ENCODE results near the gene ADRA1B.

Gene ADRA1B

DNA sequence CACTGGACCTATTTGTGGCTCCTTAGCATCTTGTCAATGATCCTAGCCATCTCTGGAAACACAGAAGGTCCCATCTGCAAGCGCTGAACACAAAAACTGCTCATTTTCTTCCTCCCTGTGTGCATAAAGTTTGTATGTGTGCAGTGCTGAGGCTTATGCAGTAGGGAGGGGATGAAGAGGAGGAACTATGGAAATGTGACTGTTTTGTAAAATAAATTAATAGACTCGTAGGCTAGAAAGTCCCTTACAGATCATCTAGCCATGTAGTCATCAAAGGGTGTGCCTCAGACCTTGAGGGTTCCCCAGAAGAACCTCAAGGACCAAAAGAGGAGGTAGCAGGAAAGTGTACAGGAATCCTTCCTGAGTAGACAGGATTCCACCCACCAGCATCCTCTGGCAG lies 34.3 kb upstream of the ADRA1B start:
- DNase-seq (ENCODE audit: extremely low read depth, low read depth): no peak
- TF ChIP-seq, protein P1, sequence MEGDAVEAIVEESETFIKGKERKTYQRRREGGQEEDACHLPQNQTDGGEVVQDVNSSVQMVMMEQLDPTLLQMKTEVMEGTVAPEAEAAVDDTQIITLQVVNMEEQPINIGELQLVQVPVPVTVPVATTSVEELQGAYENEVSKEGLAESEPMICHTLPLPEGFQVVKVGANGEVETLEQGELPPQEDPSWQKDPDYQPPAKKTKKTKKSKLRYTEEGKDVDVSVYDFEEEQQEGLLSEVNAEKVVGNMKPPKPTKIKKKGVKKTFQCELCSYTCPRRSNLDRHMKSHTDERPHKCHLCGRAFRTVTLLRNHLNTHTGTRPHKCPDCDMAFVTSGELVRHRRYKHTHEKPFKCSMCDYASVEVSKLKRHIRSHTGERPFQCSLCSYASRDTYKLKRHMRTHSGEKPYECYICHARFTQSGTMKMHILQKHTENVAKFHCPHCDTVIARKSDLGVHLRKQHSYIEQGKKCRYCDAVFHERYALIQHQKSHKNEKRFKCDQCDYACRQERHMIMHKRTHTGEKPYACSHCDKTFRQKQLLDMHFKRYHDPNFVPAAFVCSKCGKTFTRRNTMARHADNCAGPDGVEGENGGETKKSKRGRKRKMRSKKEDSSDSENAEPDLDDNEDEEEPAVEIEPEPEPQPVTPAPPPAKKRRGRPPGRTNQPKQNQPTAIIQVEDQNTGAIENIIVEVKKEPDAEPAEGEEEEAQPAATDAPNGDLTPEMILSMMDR (IDR thresholded peaks at IDR 0.05; ENCODE audit: low read depth, low read length): no peak

DNA sequence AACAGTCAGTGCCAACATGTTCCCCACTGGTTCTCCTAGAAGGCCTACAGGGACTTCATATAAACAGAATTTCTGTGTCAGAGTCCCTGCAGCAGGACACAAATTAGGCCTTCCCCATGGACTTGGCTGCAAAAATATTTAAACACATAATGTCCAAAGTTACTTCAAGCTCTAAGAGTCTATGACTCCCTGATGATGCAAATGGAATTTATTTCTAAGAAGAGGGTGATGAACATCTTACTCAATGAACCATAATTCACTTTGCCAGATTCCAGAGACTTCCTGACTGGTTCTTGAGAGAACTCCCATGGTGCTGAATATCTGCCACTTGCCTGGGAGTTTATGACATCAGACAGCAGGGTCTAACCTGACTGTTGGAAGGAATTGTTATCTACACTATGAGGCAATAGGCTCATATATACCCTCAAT lies 32.7 kb upstream of the ADRA1B start:
- TF ChIP-seq, protein P1 (IDR thresholded peaks at IDR 0.05; ENCODE audit: low read depth, low read length): no peak
- DNase-seq (ENCODE audit: extremely low read depth, low read depth): no peak

DNA sequence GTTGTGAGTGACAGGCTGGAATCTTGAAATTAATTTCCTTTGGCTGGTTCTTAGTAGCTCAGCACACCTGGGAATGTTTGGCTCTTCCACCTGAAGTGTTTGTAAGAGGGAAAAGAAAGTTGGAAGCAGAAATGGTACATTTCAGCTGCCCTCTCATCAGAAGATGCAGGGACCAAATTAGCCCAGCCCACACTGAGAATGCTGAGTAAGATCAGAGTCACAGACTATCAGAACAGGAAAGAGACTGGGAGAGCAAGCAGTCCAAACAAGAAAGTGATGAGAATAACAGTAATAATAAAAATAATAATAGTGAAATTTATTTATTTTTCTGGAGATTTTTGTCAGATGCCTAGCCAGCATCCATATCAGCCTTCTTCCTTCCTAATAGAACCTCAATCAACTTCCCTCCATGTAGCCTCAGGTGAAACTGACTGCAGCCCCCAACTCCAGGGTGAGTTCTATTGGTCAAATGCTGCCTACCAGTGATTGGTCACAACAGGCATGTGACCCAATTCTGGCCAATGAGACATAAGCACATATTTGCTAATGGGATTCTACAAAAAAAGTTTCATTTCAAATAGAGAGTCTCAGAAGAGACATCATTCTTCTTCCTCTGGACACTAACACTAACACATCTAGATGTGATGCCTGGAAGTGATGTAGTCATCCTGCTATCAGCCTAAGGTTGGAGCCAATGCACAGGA lies 31.2 kb upstream of the ADRA1B start:
- TF ChIP-seq, protein P1 (IDR thresholded peaks at IDR 0.05; ENCODE audit: low read depth, low read length): no peak
- DNase-seq (ENCODE audit: extremely low read depth, low read depth): no peak

DNA sequence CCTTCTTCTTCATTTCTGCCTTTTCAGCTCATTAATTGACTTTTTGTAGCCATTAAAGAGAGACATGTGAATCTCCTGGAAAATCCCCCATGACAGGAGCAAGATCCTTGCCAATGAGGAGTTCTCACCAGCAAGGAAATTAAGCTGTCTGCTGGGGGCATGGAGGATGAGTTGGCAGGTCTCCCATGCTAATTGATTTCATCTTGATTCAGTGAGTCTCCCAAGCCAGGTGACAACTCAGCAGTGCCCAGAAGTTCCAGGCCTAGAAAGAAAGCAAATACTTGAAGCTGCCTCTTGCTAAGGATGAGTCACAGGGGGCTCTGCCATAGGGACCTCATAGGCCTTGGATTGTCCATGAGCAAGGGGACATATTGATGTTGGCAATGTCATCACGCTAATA lies 30.0 kb upstream of the ADRA1B start:
- TF ChIP-seq, protein P1 (IDR thresholded peaks at IDR 0.05; ENCODE audit: low read depth, low read length): no peak
- no peak for DNase-seq (ENCODE audit: extremely low read depth, low read depth)

- TF ChIP-seq, protein P1 (IDR thresholded peaks at IDR 0.05; ENCODE audit: low read depth, low read length): no peak
- no peak for DNase-seq (ENCODE audit: extremely low read depth, low read depth)
Observed at GRCh38 chr5:159887050-159887449, 29.2 kb upstream of the ADRA1B start.

GRCh38 chr5:159888860-159889259 lies 27.4 kb upstream of the ADRA1B start:
- TF ChIP-seq, protein P1 (IDR thresholded peaks at IDR 0.05; ENCODE audit: low read depth, low read length): no peak
- DNase-seq (ENCODE audit: extremely low read depth, low read depth): no peak

GRCh38 chr5:159890141-159890540 lies 26.1 kb upstream of the ADRA1B start:
- DNase-seq (ENCODE audit: extremely low read depth, low read depth): no peak
- TF ChIP-seq, protein P1 (IDR thresholded peaks at IDR 0.05; ENCODE audit: low read depth, low read length): no peak

All from AG09319 (cell line).